Activated gamma-delta T cell treated with Interleukin-2 at 50 U/mL for 16 hours (primary cell): ENCODE measurements around the gene MMD.
A peak's percentile ranks its signal among the peaks of the same experiment; 100 is the strongest.
"Not testable (repeated sequence)": the region's sequence is repeated elsewhere in the genome, so short reads cannot be mapped to it uniquely, and the experiment has no call there.

Experiments
- DNase-seq: peaks from one replicate; pipeline ENCODE4 v3.0.0-alpha.2; 2020

Gene MMD

DNA sequence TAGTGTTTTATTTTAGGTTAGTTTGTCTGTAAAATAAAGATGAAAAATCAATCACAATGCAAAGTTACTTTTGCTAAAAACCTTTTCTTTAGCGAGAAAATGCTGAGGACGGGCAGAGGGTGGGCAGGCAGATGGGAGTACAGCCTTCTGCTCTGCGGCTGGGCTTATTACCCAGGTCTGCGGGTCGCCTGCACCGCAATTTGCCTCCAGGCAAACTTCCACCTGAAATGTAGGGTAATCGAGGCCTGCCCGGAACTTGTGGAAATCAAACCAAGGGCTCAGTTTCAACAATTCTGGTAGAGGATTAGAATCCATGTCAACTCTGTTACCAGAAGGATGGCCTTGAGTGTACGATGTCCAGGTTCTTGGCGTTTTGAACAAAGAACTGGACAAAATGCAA lies 22.3 kb upstream of the MMD start:
- DNase-seq = no peak

DNA sequence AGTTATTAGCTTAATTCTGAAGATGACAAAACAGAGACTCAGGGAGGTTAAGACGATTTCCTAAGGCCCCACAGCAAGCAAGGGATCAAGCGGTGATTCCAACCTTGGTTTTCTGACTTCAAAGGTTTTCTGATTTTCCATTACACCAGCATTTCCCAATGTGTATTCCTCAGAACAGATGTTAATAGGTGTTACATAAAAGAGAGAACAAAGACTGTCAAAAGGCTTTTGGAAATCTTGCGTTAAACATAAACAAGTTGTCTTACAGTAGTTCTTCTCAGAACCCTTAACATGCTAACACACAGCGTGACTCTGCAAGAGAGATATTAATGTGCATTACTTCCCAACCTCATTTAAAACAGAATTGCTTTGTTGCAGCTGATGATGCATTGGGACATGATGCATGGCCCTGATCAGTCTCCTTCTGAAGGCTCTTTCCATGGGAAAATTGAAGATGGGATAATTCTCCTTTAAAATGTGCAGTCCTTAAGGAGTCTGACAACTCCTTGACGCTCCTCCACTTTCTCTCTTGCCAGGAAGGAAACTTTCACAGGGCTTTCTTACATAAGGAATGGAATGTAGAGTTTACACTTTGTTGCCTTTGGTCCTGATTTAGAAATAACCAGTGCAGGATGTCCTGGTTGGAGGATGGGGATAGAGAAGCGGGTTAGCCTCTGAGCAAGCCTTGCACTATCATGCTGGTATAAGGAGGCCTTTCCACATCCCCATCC lies 21.5 kb upstream of the MMD start:
- no peak for DNase-seq

DNA sequence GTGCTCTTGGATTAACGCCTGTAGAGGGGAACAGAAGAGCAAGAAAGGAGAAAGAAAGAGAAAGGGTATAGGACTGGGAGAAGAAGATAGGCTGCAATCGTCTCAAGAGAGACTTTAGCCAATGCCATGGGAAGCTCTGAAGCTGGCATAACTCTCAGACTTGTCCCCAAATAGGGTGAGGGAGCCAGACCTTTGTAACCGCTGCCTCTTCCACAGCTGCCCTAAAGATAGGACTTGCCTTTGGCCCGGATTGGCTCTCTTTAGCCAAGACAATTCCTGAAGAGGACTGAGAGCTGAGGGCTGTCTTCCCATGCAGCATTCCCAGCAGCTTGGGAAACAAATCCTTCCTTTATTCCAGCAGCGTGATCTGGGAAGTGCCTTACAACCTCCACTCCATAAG lies 20.8 kb upstream of the MMD start:
- DNase-seq = no peak

DNA sequence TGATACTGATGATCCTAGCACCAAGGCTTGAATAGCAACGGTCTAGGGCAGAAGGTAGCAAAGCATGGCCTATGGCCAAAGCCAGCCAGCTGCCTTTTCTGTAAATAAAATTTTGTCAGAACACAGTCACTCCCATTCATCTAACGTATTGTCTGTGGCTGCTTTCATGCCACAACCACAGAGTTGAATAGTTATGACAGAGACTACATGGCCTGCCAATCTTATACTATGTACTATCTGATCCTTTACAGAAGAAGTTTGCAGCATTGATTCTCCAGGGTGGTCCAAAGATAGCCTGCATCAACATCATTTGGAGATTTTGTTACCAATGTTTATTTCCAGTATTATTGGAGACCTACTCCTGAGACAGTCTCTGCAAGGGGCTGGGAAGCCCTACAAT lies 19.9 kb upstream of the MMD start:
- no peak for DNase-seq

DNA sequence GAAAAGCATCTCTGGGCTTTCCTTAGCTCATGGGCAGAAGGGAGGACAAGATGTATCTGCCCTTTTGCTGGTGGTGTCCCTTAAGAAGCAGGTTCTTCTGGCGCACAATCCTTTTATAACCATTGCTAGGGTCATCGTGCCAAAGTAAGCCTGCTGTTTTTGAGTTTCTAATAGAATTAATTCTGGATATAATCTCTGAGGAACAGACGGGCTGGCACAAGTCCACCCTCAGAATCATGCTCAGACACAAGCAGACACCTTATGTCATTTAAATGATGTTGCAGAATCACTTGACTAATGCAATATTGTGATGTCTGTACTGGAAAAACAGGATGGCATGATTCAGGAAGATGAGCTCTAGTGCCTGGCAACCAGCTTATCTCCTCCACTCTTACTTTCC lies 18.8 kb upstream of the MMD start:
- DNase-seq = no peak

DNA sequence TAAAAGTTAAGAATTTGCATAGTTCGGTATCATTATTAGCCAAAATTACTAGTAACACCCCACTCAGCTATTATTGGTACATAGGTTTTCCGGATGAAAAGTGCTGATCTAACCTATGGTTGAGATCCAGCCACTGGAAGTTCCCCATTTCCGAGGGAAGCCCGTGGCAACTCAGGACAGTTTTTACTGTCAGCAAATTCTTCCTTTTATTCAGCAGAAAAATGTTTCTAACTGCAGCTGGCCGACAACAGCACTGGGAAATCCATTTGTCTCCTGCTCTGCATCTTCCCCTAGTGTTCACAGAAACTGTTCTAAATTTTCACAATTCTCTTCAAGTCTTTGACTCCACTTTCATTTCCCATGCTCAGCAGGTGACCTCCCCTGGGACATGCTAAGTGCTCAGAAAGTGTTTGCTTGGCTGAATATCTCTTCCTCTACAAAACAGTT lies 15.5 kb upstream of the MMD start:
- no peak for DNase-seq

DNA sequence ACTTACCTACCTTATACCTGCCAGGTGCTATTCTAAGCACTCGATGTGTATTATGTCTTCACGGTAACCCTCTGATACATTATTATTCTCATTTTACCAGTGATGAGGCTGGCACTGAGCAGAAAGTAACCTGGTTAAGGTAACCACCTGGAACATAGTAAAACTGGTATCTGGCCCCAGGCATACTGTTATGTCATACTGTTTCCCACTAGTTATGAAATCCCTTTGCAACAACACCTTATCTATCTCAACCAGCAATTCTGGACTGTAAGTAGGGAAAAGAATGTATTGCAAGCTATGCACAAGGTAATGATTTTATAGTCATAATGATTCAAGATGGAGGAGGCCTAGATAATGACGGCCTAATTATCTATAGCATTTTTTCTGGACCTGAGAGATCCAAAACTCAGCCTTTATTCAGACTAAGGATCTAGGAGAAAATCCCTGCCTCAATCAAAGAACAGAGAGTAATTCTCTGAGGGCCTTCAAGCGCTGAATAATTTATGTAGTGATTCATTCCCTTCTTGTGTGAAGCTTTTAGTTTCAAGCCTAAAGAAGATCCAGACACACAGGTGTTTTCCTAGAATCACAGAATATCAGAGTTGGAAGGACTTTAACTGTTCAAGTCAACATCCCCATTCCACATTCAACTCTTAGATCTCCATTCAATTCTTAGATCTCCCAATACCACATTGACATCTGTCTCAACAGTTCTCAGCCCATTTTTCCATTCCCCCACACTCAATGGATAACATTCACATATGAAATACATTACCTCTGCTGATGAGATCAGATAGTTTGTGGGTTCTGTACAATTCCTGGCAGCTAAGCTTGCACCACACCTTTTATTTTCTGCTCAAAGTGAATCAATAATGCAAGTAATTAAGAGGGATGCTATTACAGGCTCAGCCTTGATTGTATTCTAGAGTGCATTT lies 14.9 kb upstream of the MMD start:
- no peak for DNase-seq

DNA sequence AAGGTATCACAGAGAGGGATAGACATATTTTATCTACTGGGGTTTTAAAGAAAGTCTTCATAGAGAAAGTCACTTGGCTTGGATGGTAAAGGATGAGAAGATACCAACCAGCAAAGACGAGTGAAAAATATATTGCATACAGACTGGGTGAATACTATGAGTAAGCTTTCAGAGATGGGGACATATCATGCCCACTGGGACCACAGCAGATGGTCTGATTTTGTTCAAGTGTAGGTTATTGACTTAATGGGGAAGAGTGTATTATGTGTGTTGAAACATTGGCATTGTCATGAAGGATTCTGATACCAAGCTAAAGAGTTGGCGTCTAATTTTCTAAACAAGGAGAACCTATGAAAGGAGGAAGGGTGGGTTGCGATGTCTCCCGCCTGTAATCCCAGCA lies 13.8 kb upstream of the MMD start:
- no peak for DNase-seq

DNA sequence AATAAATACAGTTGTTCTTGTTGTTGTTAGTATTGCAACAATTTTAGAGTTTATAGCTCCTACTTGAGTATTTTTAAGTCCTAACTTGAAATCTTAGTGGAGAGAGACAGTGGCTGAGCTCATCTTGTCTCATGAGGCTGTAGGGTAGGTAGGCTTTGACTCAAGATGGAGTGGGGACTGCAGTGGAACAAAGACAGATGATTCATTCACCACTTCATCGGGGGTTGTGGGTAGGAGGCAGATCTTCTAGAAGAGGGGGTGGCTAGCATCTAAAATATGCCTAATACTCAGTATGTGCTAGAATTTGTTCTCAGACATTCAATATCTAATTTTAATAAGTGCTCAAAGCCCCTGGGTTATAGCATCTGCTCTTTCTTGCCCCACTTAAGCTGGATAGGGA lies 13.1 kb upstream of the MMD start:
- DNase-seq = no peak

DNA sequence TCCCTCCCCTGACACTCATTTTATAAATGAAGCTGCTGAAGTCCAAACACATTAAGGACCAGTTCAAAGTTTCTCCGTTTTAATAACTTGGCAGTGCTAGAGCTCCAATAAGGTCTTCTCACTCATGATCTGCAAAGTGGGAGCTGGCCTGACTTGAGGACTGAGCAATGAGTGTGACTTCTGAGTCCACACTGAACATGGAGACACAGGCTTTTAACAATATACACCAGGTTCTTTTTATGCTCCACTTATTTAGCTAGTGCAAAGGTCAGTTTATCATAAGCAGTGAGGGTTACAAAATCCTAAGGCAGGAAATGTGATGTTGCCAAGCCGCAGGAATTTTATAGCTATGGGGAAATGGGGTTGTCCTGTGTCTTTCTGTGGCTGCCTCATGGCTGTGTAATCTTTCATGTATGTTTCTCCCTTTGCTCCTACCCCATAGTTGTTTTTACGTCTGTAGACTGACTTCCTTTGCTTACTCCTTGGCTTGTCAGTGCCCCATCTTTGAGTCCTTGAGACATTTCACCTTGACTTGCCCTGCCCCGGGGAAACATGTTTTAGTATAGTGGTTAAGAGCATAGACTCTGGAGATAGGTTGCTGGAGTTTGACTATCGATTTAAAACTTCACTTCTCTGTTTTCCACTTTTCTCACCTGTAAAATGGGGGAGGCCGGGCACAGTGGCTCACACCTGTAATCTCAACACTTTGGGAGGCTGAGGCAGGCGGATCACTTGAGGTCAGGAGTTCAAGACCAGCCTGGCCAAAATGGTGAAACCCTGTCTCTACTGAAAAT lies 12.2 kb upstream of the MMD start:
- DNase-seq = no peak

DNA sequence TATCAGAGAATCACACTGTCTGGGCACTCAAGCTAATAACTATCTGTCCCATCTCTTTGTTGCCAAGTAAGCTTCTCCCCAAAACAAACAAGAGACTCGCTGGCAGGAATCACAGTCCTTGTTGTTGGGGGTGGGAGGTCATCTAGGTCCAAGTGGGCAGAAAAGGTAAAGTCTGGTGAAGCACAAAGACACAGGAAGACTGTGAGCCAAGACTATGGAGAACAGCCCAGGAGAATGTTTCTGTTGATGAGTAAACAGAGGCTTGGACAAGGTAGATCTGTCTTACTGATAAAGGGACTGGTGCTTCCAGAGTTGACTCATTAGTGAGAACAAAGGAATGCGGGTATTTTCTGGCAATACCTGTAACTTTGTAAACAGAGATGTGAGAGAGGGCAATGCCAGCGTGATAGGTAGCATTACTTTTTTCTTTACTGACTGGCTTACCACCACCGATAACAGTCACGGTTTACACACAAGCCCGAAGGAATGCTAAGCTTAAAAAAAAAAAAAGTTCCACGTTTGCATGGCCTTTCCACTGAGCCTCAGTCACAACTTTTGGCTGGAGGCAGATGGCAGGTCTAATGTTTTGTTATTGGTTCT lies 11.5 kb upstream of the MMD start:
- no peak for DNase-seq

DNA sequence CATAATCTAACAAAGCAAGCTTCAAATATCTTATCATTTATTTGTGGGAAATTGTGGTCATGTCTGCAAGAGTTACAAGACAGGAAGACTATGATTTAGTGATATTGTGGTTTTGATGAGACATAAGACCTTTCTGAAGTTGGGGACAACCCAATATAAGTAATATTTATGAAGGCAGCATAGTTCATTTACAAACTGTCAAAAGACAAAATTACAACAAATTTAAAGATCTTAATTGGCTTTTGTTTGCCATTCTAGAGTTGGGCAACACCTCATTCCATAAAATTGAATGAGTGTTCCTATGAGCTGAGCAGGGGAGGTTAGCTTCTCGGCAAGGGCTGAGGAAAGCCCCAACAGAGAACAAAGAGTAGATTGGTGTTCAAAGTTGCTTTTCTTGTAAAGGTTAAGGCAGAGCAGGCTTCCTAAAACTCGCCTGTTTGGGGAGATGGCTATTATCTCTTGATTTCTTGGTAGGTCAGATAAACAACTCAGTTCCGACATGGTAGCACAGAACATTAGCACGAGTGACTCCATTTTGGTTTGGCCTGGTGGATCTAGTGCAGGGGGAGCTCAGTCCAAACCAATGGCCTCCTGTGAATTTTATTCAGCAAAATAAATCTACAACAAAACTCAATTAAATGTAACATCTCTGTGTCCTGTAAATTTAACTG lies 10.9 kb upstream of the MMD start:
- no peak for DNase-seq

DNA sequence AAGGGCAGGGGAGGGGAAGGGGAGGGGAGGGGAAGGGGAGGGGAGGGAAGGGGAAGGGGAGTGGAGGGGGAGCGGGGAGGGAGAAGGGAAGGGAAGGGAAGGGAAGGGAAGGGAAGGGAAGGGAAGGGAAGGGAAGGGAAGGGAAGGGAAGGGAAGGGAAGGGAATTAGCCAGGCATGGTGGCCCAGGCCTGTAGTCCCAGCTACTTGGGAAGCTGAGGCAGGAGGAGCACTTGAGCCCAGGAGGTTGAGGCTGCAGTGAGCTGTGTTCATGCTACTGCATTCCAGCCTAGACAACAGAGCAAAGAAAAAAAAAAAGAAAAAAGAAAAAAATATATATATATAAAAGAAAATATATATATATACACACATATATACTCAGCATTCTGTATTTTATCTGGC lies 10.3 kb upstream of the MMD start:
- not testable (repeated sequence) for DNase-seq

DNA sequence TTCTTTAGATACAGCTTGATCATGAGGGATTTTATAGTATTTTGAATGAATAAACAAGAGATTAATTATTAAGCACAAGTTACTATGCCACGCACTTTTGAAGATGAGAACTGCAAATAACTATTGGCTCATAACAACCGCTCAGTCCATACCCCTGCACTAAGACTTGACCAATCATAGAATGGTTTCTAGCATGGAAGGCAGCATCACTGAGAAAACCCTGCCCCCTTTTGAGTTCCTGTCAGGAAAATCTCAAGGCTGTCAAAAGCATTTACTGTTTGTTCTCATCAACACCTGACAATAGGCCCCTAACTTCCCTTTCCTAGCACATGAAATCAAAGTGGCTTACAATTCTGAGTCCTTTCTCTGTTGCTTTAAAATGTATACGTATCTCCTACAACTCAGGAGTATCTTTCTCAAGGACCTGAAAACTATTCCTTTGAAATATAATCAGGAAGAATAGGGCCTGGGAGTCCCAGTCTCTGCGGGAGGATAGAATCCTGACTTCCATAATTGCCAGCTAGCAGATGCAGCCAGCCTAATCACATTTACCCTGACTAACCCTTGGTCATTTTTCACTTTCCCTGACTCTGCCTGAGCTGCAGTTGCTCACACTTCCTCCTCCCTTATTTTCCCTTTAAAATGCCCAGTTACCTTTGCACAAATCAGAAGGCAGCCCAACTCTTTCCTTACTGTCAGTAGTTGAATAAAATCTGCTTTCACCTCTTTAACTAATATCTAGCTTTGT lies 9.1 kb upstream of the MMD start:
- no peak for DNase-seq

DNA sequence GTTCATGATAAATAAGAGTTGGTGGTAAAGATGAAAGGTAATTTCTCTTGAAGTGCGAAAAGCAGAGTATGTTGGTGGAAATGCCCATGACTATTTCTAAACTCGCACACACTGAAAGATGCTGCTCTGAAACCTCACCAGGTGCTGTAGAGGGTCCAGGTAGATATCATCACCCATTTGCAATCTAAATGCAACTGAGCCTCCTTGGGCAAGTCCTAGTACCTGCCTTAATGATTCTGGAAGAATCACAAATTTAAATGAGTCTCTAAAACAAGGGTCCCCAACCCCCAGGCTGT lies 5.9 kb upstream of the MMD start:
- no peak for DNase-seq

DNA sequence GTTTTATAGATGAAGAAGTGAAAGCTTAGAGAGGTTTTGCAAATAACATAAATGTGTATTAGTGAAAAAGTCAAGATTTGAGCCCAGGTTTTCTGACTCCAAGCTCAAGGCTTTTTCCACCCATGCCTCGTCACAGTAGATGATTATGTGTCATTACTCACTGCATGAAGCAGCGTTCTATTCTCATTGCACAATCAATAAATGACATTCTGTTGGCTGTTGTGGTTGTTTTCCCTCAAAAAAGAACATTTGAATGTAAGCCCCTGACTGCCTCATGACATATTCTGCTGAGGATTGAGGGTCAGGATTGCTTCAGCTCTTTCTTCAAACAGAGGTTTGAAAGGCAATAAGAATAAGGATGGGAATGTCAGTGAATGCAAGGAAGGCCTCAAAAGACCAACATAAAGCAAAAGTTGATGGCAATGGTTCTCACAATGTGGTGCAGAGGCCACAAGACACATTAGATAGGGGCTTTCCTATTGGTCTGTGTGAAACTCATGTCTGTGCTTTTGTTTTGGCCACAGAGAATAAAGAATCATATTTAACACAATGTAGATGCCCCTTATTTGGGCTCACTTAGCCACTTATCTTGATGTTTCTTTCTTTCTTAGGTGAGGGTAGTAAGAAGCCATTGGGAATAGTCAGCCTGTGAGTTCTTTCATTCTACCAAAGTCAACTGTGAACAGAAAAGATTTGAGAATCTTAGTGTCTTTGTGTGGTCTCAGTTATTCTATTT lies 5.4 kb upstream of the MMD start:
- DNase-seq = no peak

DNA sequence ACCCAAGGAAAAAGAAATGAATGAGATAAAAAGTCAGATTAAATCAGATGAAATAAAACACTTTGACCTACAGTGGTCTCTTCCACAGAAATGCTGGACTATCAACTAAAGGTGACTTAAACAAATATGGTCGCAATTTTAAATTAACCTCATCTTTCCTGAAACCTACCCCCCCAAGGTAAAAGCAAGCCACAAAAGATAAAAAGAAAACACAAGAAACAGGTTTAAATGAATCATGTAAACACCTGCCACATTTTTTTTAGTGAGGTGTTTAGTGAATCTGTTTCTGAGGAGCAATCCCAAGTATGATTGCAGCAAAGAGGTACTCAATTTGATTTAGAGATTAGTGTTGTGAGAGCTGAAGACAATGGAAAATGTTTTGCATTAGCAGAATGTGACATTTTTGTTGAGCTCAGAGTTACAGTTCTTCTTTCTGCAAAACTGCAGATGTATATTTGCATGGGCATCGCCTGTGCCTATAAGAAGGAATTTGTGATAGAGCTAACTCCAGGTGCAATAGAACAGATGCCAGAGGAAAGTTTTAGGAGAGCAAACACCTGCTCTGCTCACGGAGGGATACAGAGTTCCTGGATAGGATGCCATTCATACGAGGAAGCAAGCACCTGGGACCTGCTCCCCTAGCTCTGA lies 3.4 kb upstream of the MMD start:
- no peak for DNase-seq

DNA sequence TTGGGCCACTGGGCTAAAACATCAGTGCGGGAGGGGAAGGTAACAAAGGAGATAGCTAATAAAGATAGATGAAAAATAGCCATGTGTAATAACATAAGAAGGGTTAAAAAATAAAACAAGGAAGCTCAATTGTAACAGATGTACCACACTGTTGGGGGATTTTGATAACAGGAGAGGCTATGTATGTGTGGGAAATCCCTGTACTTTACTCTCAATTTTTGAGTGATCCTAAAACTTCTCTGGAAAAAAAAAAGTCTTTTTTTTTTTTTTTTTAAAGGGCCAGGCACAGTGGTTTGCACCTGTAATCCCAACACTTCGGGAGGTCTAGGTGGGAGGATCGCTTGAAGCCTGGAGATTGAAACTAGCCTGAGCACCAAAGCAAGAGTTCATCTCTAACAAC lies 1.9 kb upstream of the MMD start:
- no peak for DNase-seq

DNA sequence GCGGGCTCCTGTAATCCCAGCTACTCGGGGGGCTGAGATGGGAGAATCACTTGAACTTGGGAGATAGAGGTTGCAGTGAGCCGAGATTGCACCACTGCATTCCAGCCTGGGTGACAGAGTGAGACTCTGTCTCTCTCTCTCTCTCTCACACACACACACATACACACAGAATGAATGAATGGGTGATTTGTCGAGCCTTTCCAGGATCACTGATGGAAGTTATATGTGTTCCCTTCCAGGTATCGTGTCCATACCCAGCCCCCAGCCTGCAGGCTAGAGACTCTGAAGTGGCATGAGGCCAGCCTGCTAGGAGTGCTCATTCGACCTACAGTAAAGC lies 1.2 kb upstream of the MMD start:
- DNase-seq = not testable (repeated sequence)

DNA sequence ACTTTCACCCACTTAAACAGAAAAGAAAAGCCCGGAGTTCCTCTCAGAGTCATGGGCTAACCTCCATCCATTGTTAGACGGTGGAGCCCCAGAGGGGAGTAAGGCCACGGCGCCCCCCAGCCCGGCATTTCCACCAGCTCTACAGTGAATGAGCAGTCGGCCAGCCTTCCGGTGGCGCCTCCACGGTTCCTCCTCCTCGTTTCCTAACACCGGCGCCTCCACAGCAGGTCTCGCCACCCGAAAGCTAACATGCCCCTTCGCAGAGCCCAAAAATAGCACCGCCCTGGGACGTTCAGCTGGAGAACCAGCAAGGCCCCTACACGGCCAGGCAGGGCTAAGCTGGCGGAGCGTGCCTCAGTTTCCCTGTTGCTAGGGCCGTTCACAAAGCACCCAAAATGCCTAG lies 858 bp downstream of the MMD start:
- DNase-seq = peak; percentile 36
